SKM-1 (cell line): Measurements from ENCODE around the gene CCDC167.
A peak's percentile ranks its signal among the peaks of the same experiment; 100 is the strongest.

Experiments used
- DNase-seq: peaks from one replicate; lab custom pipeline; 2025; ENCODE audit not compliant: unreplicated experiment; lab: John Stamatoyannopoulos, UW

CCDC167 gene

DNA sequence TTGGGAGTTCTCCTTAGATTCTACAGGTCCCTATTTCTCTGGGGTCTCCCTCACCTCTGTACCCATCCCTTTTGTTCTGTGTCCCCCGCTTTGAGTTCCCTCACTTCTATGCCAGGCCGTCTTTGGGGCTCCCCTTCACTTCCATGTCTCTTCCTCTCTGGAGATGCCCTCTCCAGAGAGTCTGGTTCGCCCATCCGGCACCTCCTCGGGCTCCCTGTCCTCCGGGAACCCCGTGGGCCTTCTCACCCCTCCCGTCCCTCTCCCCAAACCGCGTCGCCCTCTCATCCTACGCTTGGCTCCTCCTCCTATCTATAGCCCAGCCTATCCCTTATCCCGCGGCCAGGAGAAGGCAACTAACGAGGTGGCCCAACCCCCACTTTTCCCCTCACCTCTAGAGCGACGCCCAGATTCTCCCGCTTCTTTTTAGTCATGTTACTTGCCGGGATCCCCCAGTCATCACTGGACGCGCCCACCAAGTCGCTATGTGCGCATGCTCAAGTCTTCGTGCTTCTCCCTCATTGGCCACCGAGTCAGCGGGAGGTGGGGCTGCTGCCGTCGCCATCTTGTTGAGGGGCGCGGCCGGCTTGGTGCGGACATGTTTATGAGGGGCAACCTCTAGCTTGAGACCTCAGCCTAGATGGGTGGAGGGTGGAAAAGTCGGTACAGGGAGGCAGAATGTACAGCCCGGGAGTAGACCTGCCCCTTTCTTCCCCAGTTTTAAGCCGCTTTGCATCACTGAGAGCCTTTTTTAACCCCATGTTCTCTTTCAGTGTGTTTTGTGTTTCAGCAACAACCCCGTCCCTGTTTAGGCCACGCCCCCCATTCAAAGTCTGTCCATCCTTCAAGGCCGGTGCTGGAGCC lies at the start of gene CCDC167:
TSS of gene CCDC167 (minus strand) at position 461 of the 861 bp plus-strand sequence. CDS start at position 431, 30 bp downstream.
- DNase-seq = peak; percentile 87

DNA sequence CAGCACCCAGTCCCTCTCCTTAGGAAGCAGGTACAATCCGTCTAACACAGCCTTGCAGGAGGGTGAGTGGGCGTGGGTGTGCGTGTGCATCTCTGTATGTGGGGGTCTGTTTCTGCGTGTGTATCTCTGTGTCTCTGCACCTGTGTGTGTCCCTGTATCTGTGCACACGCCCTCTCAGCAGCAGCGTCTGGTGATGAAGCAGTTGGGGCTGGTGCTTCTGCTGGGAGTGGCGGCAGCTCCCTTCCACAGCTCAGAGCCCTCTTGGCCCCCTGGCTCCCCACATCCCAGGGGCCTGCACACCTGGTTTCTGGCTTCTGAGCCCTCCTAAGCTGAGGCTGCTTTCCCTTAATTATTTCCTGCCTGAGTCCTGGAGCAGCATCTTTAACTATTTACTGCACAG lies 49.5 kb upstream of the CCDC167 start:
- DNase-seq = no peak

DNA sequence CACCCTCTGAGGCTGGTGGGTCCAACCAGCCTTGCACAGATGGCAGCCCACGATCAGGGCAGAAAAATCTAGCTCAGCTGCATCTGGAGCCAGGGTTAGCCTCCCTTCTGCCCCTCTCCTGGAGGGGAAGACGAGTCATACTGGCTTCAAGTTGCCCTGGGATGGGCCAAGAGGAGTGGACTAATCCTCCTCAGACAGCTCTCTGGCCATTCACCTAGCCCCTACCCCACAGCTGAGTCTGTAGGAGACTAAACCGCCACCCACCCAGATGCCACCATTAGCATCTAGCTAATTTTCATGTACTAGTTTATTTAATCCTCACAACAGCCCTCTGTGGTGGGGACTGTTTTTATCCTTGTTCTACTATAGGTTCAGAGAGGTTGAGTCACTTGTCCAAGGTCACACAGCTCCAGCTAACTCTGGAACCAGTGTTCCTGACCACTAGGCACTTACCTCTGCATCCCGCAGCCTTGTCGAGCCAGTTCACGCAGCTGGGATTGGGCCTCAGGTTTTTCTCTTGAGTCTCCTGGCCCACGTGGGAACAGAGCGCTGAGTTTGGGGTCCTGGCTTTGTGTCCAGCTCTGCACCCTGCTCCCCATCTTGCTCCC lies 48.5 kb upstream of the CCDC167 start:
- no peak for DNase-seq

DNA sequence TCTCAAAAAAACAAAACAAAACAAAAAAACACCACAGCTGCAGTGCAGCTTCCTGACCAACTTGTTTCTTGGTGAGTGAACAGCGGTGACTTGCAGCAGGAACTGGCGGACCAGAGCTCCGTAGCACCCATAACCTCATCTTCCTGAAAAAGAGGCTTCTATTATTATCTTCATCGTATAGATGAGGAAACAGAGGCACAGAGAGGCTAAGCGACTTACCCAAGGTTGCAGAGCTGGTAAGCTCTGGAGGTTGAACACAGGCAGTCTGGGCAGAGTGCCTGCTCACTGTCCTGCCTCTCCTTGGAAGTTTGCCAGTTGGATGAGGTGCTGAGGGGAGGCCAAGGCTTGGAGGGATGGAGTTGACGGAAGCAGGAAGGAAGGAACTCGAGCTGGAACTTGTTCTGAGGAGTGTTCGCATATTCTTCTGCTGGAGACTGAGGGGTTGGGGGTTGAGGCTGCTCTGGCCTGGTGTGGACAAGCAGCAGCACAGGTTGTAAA lies 47.9 kb upstream of the CCDC167 start:
- DNase-seq = no peak

DNA sequence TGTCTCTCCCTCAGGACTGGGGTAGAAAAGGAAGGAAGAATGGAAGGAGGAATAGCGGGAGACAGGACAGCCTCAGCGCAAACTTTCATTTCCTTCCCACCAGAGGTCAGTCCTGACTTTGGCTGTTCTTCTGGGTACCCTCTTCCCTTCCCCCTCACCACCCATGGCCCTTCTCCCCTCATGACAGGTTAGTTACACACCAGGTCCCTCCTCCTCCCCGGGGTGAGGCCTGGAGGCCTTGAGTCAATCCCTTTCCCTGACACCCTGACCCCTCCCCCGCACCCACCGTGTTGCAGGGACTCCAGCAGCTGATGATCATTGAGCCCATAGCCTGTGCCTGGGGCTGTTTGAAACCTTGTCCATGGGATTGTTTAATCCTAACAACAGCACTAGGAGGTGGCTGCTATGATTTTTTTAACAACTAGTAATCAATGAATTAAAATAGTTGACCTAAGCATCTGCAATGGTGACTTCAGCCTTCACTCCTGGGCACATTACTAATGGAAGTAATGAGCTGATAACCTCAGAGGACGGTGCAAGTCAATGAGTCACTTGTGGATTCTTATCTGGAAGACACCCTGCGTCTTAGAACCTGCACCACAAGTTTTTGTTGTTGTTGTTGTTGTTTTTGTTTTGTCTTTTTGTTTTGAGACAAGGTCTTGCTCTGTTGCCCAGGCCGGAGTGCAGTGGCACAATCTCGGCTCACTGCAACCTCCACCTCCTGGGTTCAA lies 46.6 kb upstream of the CCDC167 start:
- DNase-seq = no peak

DNA sequence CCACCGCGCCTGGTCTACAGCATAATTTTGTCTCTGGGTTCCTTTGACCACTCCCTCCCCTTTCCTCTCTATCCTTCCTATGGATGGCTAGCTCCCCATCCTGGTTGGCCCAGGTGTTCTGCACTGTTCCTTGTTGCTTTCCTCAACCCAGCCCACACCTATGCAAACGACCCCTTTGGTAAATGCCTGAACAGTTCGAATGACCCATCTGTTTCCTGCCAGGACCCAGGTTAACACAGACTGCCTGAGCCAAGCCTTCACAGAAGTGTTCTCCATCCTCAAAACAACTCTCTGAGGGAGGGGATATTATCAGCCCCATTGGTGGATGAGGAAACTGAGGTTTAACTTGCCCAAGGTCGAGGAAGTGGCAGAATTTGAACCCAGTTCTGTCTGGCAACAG lies 44.8 kb upstream of the CCDC167 start:
- DNase-seq = no peak

DNA sequence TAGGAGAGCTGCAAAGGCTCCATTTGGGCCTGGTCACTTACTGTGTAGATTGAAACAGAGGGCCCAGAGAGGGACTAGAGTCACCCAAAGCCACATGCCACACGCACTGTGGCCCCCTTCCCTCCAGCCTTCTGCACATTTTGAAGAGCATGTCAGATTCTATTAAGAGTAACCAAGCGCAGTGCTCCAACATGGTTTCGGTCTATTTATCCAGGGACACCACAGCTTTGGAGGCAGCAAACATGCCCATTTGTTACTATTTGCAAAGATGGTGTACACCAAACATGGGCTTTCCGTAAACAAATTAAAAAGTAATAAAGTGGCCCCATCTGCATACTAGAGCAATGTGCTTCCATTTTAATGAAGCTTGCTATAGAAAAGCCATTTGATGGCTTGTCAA lies 43.7 kb upstream of the CCDC167 start:
- no peak for DNase-seq

DNA sequence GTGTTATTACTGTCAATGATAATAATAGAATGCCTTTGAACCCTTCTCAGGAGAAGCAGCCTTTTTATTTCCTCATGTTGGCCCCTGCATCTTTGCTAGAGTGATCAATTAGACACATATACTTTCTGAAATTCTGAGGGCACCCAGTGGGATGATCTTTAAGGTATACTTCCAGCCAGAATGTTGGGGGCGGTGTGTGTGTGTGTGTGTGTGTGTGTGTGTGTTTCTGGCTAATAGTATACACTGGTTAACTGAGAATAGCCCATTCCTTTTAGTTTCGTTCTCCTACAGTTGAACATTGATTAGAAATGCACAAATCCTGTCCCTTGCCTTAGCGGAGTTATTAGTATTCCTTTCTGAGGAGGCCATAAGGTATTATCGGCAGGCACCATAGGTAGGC lies 41.7 kb upstream of the CCDC167 start:
- DNase-seq = no peak

DNA sequence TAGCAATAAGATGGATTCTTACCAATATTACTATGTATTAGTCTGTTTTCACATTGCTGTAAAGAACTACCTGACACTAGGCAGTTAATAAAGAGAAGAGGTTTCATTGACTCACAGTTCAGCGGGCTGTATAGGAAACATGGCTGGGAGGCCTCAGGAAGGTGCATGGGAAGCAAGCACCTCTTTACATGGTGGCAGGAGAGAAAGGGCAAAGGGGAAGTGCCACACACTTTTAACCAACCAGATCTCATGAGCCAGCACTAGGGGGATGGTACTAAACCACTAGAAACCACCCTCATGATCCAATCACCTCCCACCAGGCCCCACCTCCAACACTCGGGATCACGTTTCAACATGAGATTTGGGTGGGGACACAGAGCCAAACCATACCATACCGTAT lies 40.7 kb upstream of the CCDC167 start:
- DNase-seq = no peak

DNA sequence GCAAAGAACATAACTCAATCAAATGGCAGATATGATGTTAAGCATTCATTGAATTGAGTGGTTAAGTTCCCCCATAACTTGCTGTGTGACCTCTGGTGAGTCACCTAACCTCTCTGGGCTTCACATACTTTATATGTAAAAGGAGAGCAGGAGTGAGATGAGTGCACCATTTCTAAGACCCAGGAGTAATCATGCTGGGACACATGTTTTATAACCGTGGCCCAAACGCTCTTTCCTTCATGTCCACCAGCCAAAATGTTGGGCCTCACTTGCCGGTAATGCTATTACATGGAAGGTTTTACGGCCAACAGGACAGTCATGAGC lies 40.3 kb upstream of the CCDC167 start:
- DNase-seq = no peak

DNA sequence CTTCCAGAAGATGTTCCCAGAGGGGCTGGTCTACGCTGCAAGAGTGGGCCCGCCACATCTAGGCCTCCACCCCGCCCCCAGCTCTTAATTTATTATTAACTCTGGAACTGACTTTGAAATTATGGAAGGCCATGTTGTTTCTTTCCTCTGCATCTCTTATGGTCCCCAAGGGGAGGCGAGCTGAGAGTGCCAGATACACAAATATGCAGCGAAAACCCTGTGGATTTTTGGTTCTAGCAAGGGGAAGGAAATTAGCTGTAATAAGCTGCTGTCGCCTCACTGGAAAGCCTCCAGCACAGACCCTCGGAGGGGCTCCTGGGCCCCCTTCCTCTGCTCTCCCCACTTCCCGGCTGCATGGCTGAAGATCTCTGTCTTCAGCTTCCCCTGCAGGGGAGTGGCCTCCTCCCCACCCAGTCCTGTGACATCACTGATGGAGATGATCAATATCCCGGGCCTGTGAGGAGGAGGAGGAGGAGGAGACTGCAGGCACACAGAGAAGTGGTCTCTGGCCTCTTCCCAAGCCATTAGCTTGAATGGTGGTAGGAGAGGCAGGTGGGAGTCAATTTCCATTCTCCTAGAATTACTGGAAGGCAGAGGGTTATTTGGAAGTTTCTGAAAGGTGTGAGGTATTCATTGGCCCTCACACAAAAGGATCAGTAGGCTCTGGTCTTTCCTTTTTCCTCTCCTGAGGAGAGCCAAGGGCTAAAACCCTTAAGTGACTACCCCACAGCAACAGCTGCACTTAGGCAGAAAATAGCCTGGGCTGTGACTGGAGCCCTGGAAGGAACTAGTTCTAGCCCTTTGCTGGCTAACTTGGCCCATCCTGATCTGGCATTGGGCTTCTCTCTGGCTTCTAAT lies 39.7 kb upstream of the CCDC167 start:
- DNase-seq = no peak

DNA sequence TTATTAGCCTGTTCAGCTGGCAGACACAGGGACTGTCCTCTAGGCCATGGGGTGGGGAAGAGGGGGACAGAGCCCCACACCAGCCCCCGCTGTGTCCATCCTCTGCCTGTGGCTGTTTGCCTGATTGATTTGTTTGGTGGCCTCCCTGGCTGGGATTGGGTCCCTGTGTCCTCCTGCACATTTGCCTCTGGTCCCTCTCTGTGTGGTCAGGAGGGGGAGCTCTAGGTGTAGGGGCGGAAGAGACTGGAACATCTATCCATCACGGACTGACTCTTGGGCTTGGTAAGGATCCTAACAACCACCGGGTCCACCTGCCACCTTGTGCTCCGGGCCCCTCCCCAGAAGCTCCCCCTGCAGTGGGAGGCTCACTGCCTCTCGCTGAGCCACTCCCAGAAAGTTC lies 38.4 kb upstream of the CCDC167 start:
- no peak for DNase-seq

DNA sequence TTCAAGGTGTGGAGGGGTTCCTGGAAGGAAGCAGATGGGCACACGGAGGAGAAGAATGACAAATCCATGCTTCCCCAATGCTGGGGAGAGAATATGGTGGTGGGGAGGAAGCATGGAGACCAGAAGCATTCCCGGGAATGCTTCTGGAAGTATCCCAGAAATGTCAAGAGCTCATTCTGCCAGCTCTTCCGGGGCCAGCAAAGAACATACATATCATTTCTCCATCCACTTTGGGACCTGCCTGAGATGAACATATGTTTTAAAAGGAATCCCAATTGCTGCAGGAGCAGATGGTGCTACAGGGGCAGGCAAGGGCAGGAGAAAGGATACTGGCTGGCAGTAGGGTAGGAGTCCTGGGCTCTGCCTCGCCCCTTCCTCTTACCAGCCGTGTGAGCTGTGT lies 37.9 kb upstream of the CCDC167 start:
- no peak for DNase-seq

DNA sequence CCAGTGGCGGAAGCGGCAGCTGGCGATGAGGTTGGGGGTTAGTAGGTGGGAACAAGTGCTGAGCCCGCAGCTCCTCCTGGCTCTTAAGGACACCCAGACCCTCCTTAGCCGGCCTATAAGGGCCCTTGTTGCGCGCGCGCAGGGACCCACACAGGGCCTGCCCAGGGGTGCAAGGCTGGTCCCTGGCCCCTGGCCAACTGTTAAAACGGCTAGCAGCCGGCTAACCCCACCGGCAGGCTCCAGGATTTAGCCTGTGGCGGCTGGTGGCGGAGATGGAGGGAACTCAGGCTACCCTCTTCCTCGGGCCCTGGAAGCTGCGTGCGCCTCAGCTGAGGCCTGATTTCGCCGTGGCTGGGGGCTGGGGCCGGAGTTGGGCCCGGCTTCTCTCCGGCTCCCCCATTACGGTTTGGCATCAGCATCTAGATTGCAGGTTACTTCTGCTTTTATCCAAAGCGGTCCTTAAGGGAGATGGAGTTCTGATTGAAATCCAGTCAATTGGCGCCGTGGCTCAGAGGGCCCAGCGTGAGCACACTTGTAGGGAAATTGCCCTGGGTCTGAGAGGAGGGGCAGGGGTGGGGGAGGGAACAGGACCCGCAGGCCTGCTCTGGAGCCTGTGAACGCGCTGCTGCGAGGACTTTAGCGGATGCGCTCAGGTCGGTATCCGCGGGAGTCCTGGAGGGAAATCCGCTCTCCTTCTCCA lies 36.9 kb upstream of the CCDC167 start:
- DNase-seq = no peak

DNA sequence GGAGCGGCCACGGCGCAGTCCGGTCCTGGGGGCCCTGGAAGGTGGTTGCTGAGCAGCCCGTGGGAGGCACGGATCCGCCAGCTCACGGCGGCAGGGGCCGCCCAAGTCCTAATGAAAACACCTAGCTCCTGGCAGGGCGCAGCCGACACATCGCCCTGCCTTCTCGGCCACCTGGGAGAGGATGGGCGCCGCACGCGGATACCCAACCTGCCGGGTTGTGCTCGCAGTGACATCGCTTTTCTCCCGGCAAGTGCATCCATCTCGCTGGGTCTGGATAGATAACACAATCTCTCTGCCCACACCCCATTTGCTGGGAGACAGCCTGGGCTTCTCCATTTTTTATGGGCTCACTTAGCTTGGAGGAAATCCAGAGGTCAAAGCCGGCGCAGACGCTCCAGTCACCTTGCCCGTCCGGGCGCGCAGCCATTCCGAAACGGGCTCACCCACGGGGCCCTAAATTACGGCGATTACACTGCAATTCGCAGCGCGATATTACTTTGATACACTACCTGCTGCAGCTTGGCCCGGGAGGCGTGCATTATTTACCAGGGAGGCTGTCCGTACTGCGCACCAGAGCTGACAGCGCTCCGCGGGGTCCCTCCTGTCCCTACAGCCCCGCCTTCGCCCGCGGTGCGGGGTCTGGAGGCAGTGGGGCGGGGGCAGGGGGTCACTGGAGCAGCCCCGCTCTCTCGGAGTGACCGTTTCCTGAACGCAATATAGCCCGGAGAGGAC lies 36.2 kb upstream of the CCDC167 start:
- no peak for DNase-seq

DNA sequence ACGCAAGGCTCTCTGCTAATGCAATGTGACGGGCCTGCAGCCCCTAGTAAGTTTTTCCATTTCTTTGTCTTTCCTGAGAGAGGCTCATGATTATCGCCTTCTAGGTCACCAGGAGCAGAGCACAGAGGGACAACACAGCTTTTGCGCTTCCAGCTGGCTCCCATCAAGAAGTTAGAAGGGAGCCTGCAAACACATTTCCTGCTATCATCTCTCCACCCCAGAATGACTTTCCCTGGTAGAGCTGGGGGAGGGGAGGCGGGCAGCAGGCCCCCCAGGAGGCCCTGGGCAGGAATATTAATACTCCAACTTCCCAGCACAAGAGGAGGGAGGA lies 35.7 kb upstream of the CCDC167 start:
- DNase-seq = no peak

DNA sequence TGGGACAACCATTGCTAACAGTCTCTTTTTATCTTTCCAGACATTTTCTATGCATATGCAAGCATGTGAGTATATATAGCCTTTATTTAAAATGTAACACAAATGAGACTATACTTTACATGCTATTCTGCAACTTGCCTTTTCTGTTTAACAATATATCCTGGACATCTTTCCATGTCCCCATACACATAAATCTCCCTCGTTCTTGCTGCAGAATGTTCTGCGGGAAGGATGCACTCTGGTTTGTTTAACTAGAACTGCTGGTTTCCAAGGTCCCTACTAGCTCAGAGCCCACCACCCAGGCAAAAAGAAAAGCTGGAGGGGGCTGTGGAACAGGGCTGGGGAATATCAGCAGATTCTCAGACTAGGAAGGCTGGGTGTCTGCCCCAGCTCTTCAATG lies 35.2 kb upstream of the CCDC167 start:
- DNase-seq = no peak

DNA sequence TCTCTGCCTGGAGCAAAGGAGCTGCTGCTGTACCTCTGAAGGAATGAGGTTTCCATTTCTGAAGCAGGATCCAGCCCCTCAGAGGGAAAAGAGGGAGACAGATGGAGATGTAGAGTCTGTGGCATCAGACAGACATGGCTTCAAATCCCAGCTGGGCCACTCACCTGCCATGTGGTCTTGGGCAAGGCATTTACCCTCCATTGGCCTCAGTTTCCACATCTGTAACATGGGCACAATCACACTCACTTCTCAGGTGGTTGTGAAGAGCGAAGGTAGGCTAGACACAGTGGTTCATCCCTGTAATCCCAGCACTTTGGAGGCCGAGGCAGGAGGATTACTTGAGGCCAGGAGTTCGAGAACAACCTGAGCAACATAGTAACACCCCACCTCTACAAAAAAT lies 32.4 kb upstream of the CCDC167 start:
- DNase-seq = no peak

DNA sequence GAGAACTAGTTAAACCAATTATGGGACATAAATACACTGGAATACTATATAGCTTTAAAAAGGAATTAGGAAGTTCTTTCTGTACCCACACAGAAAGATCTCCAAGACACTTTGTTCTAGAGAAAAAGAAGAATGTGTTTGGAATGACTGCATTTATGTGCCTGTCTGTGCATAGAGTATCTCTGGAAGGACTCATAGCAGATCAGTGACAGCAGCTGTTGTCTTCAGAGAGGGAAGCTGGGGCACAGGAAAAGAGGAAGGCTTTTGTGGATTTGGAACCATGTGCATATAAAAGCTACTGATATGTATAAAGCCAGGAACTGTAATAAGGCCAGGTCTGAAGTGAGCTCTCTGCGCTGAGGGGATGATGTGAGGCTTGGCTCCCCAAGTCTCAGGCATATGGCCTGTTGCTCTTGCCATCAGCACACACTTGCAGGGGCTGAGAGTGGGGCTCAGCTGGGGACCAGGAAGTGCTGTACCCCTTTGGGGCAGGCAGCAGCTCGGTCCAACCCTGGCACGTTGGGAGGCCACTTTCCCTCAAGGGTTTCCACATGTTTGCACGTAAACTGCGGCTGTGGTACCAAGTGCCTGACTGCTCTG lies 31.8 kb upstream of the CCDC167 start:
- no peak for DNase-seq

DNA sequence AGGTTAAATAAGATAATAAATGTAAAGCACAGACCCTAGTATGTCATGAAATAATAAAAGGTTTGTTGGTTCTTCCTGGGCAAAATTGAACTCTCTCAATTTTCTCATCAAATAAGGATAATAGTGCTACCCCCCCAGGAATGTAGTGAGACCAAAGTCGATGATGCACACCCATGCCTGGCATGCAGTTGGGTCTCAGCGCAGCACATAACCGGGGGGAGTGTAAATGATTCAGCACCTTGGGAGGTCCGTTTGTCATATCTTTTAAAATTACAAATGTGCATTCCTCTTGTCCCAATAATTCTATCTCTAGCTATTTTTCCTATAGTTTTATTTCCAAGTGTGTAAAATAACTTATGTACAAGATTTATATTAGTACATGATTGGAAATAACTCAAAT lies 31.3 kb upstream of the CCDC167 start:
- DNase-seq = no peak
